ENCODE data around the gene RBM26. TPM values are rescaled to one million over a fixed set of nuclear protein-coding genes. Genes with fewer than 3 reads are reported as not detected.

Gene RBM26
- total RNA-seq, 1 donor from 2014 or later: 20.6 TPM

- no peak overlapping the region for H3K27ac ChIP-seq (replicated peaks)
- peaks cover 9% of the 10 kb centered on the region for H3K9me3 ChIP-seq (replicated peaks)
- no peaks in the 10 kb centered on the region for H3K27me3 ChIP-seq (ENCODE audit: low read depth)
- DNase-seq: no peak
- intact Hi-C loops (cut with micrococcal nuclease): no loop called here
- H3K36me3 ChIP-seq: no peaks in the 10 kb centered on the region
- peaks cover 6% of the 10 kb centered on the region for H3K4me1 ChIP-seq
- TF ChIP-seq, protein P1, sequence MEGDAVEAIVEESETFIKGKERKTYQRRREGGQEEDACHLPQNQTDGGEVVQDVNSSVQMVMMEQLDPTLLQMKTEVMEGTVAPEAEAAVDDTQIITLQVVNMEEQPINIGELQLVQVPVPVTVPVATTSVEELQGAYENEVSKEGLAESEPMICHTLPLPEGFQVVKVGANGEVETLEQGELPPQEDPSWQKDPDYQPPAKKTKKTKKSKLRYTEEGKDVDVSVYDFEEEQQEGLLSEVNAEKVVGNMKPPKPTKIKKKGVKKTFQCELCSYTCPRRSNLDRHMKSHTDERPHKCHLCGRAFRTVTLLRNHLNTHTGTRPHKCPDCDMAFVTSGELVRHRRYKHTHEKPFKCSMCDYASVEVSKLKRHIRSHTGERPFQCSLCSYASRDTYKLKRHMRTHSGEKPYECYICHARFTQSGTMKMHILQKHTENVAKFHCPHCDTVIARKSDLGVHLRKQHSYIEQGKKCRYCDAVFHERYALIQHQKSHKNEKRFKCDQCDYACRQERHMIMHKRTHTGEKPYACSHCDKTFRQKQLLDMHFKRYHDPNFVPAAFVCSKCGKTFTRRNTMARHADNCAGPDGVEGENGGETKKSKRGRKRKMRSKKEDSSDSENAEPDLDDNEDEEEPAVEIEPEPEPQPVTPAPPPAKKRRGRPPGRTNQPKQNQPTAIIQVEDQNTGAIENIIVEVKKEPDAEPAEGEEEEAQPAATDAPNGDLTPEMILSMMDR (IDR thresholded peaks at IDR 0.05; ENCODE audit: borderline replicate concordance): no peak
- H3K4me3 ChIP-seq: no peak overlapping the region
Measured at GRCh38 chr13:79434556-79434955, 28.5 kb upstream of the RBM26 start.

DNA sequence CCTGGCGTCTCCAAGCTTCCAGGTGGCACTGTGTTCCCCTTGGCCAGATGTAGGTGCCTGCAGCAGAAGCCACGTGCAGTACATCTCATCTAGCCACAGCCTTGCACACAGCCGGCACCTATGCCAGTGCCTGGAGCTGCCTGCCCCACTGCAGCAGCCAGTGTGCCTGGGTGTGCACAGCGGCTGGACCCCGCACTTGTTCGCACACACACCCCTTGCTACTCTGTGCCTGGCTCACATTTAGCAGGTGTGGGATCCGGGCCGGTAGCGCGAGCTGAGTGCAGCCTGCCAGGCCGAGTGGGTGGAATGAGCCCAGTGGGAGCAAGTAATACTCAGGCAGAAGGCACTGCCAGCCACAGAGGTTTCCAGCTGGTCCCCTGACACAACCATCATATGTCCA lies 26.9 kb upstream of the RBM26 start:
- DNase-seq: no peak
- Histone ChIP-seq H3K4me3 (no peak overlapping the region), H3K27me3 (ENCODE audit: low read depth) (no peaks in the 10 kb centered on the region), H3K36me3 (no peaks in the 10 kb centered on the region), H3K4me1 (peaks cover 11% of the 10 kb centered on the region), H3K27ac (replicated peaks) (no peak overlapping the region), H3K9me3 (replicated peaks) (peaks cover 9% of the 10 kb centered on the region)
- TF ChIP-seq, protein P1 (IDR thresholded peaks at IDR 0.05; ENCODE audit: borderline replicate concordance): no peak
- intact Hi-C loops (cut with micrococcal nuclease): no loop called here

DNA sequence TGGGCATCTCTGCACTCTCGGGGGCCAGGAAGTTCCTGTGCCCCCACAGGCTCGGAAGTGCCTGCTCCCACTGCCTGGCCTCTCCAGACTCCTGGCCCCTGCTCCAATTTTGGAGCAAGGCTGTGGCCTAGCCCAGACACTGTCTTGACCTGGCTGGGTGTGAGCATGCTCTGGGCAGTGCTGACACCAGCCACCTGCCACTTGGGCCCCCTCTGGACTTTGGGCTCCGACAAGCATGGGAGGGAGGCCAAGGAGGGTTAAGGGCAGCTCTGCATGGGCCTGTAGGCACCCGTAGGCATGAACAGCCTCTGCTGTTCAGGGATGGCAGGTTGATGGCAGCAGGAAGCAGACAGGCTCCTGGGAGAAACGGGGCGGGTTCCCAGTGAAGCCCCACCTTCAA lies 26.0 kb upstream of the RBM26 start:
- peaks cover 11% of the 10 kb centered on the region for H3K4me1 ChIP-seq
- intact Hi-C loops (cut with micrococcal nuclease): no loop called here
- H3K36me3 ChIP-seq: no peaks in the 10 kb centered on the region
- no peak overlapping the region for H3K27ac ChIP-seq (replicated peaks)
- TF ChIP-seq, protein P1 (IDR thresholded peaks at IDR 0.05; ENCODE audit: borderline replicate concordance): no peak
- no peak overlapping the region for H3K4me3 ChIP-seq
- H3K9me3 ChIP-seq (replicated peaks): peaks cover 9% of the 10 kb centered on the region
- DNase-seq: no peak
- no peaks in the 10 kb centered on the region for H3K27me3 ChIP-seq (ENCODE audit: low read depth)

DNA sequence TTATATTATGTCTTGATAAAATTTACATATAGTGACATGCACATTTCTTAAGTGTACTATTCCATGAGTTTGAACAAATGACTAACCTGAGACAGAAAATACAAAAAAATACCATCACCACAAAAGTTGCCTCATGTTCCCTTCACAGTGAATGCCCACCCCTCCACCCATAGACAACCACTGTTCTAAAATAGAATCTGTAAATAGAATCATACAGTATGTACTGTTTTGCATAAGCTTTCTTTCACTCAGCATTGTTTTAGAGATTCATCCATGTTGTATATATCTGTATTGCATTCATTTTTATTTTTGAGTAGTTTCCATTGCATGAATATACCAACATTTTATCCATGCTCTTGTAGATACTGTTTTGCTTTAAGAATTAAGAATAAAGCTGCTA lies 23.3 kb upstream of the RBM26 start:
- Histone ChIP-seq H3K36me3 (no peaks in the 10 kb centered on the region), H3K27me3 (ENCODE audit: low read depth) (no peaks in the 10 kb centered on the region), H3K4me3 (no peak overlapping the region), H3K4me1 (peaks cover 5% of the 10 kb centered on the region), H3K9me3 (replicated peaks) (peaks cover 9% of the 10 kb centered on the region), H3K27ac (replicated peaks) (no peak overlapping the region)
- DNase-seq: no peak
- TF ChIP-seq, protein P1 (IDR thresholded peaks at IDR 0.05; ENCODE audit: borderline replicate concordance): no peak
- intact Hi-C loops (cut with micrococcal nuclease): no loop called here

- Histone ChIP-seq H3K9me3 (replicated peaks) (peaks cover 9% of the 10 kb centered on the region), H3K27me3 (ENCODE audit: low read depth) (no peaks in the 10 kb centered on the region)
- intact Hi-C loops (cut with micrococcal nuclease): no loop called here
Measured at GRCh38 chr13:79427883-79428282, 21.8 kb upstream of the RBM26 start.

More at GRCh38 chr13:79427883-79428282, 21.8 kb upstream of the RBM26 start:
- TF ChIP-seq, protein P1 (IDR thresholded peaks at IDR 0.05; ENCODE audit: borderline replicate concordance): no peak
- Histone ChIP-seq H3K4me3 (no peak overlapping the region), H3K36me3 (no peaks in the 10 kb centered on the region), H3K27ac (replicated peaks) (no peak overlapping the region), H3K4me1 (peaks cover 5% of the 10 kb centered on the region)
- no peak for DNase-seq

Data from left ventricle myocardium inferior (tissue), 1 donor.